Thoracic aorta (tissue), 2 donors: ENCODE measurements around the gene COQ8B. TPM values are rescaled to one million over a fixed set of nuclear protein-coding genes. Genes with fewer than 3 reads are reported as not detected.

Experiments used
- ATAC-seq: fragments of 150-250 bp; one replicate; pipeline ENCODE4 v1.8.0; 2017; ENCODE audit warnings: low read depth; ENCODE audit not compliant: insufficient number of reproducible peaks, low FRiP score
- DNase-seq: peaks from one replicate; pipeline ENCODE4 v3.0.0-alpha.2; 2020; ENCODE audit warnings: low spot score
- H3K27ac ChIP-seq, 2 donors: fragments of 200-600 bp; sonication (generic); 1 replicate in 1 of 2; 2 replicates in 1 of 2; pipeline ENCODE4 v1.5.1; 2016; ENCODE audit warnings: mild to moderate bottlenecking in 2 of 2, moderate library complexity in 2 of 2
- H3K27me3 ChIP-seq: fragments of 200-600 bp; sonication (generic); replicated peaks from 2 replicates; pipeline ENCODE4 v1.6.0; 2016; ENCODE audit warnings: mild to moderate bottlenecking; ENCODE audit not compliant: insufficient read depth
- H3K36me3 ChIP-seq: fragments of 200-600 bp; sonication (generic); one replicate; pipeline ENCODE4 v1.5.1; 2016
- H3K4me1 ChIP-seq, 2 donors: fragments of 200-600 bp; sonication (generic); 1 replicate in 1 of 2; 2 replicates in 1 of 2; pipeline versions ENCODE4 v1.5.1 to v1.6.0; 2016; ENCODE audit warnings: low read depth in 2 of 2, mild to moderate bottlenecking in 1 of 2; ENCODE audit not compliant: control insufficient read depth in 1 of 2
- H3K4me3 ChIP-seq: fragments of 200-600 bp; sonication (generic); 2 replicates; pipeline ENCODE4 v1.5.1; 2016; ENCODE audit warnings: mild to moderate bottlenecking
- H3K9me3 ChIP-seq: fragments of 200-600 bp; sonication (generic); 2 replicates; pipeline ENCODE4 v1.5.1; 2016
- CTCF ChIP-seq: fragments of 200-600 bp; sonication (generic); IDR thresholded peaks from one replicate; pipeline ENCODE4 v1.5.1; 2019; ENCODE audit warnings: antibody characterized with exemption
- total RNA-seq, 2 donors: library from RNA; depleted of rRNA; stranded (reverse); fragments of >200 nt; gene quantifications; one replicate each; pipeline versions ENCODE4 v1.1.0 to v1.2.3, GENCODE V29; 2016

The COQ8B gene
- total RNA-seq, 2 donors from 2014 or later: 53.6 to 127 TPM

GRCh38 chr19:40726279-40726678, 9.6 kb upstream of the COQ8B start:
- H3K9me3 ChIP-seq: no peaks in the 10 kb centered on the region

GRCh38 chr19:40724855-40725254, 8.2 kb upstream of the COQ8B start:
- no peak for TF ChIP-seq CTCF
- ATAC-seq (no peak), DNase-seq (no peak)
- Histone ChIP-seq H3K4me1 (peaks cover 21 to 29% of the 10 kb centered on the region in 2 donors), H3K27me3 (no peaks in the 10 kb centered on the region), H3K36me3 (peaks cover 43% of the 10 kb centered on the region), H3K27ac (no peak overlapping the region), H3K9me3 (no peaks in the 10 kb centered on the region), H3K4me3 (no peak overlapping the region)

More at GRCh38 chr19:40726279-40726678, 9.6 kb upstream of the COQ8B start:
- Histone ChIP-seq H3K4me1 (peaks cover 12 to 14% of the 10 kb centered on the region in 2 donors), H3K4me3 (no peak overlapping the region), H3K27ac (no peak overlapping the region), H3K27me3 (no peaks in the 10 kb centered on the region), H3K36me3 (peaks cover 56% of the 10 kb centered on the region)
- no peak for DNase-seq
- ATAC-seq: no peak
- TF ChIP-seq CTCF: no peak

GRCh38 chr19:40724315-40724714, 7.6 kb upstream of the COQ8B start:
- no peaks in the 10 kb centered on the region for H3K27me3 ChIP-seq
- TF ChIP-seq CTCF: no peak
- H3K36me3 ChIP-seq: peaks cover 38% of the 10 kb centered on the region
- no peak overlapping the region for H3K4me3 ChIP-seq
- ATAC-seq (no peak), DNase-seq (no peak)
- no peaks in the 10 kb centered on the region for H3K9me3 ChIP-seq
- peaks cover 21 to 34% of the 10 kb centered on the region in 2 donors for H3K4me1 ChIP-seq
- no peak overlapping the region for H3K27ac ChIP-seq

GRCh38 chr19:40723661-40724254, 7.1 kb upstream of the COQ8B start:
- DNase-seq (no peak), ATAC-seq (no peak)
- Histone ChIP-seq H3K27ac (no peak overlapping the region), H3K4me3 (no peak overlapping the region), H3K36me3 (peaks cover 33% of the 10 kb centered on the region), H3K27me3 (no peaks in the 10 kb centered on the region), H3K9me3 (no peaks in the 10 kb centered on the region), H3K4me1 (peaks cover 21 to 34% of the 10 kb centered on the region in 2 donors)
- no peak for TF ChIP-seq CTCF

GRCh38 chr19:40721936-40722661, 5.4 kb upstream of the COQ8B start:
- peaks cover 21% of the 10 kb centered on the region for H3K36me3 ChIP-seq
- no peaks in the 10 kb centered on the region for H3K27me3 ChIP-seq
- peaks cover 21 to 39% of the 10 kb centered on the region in 2 donors for H3K4me1 ChIP-seq
- peak overlapping the region; percentile 87 for H3K4me3 ChIP-seq
- H3K9me3 ChIP-seq: no peaks in the 10 kb centered on the region
- no peak for ATAC-seq
- DNase-seq: no peak
- no peak for TF ChIP-seq CTCF
- peak overlapping the region; percentile 99 for H3K27ac ChIP-seq
